Measurements from ENCODE around the gene DLEC1.
"Not testable (repeated sequence)": the region's sequence is repeated elsewhere in the genome, so short reads cannot be mapped to it uniquely, and the experiment has no call there.

GRCh38 chr3:38034335-38034734 is 4.7 kb upstream of the DLEC1 start:
- TF ChIP-seq CTCF, POLR2A (IDR thresholded peaks at IDR 0.05): not testable (repeated sequence)
